ENCODE measurements around the gene C14orf119.

The C14orf119 gene

GRCh38 chr14:23141706-23142444 is 46.6 kb downstream of the C14orf119 start:
- peaks cover 21% of the 10 kb centered on the region for H3K36me3 ChIP-seq (ENCODE audit: control insufficient read depth, insufficient read depth, low read length)

GRCh38 chr14:23142826-23143225 is 47.5 kb downstream of the C14orf119 start:
- no peaks in the 10 kb centered on the region for H3K9me3 ChIP-seq (ENCODE audit: control insufficient read depth, insufficient read depth, low read length)
- peaks cover 15% of the 10 kb centered on the region for H3K36me3 ChIP-seq (ENCODE audit: control insufficient read depth, insufficient read depth, low read length)
- no peaks in the 10 kb centered on the region for H3K4me1 ChIP-seq (ENCODE audit: control insufficient read depth, insufficient read depth, low read length)
- H3K4me3 ChIP-seq (ENCODE audit: low read length), result no peak overlapping the region
- no peak for DNase-seq (ENCODE audit: low read depth, low spot score)
- no CpG with 5 or more reads among the region's 4 CpGs for WGBS (ENCODE audit: insufficient coverage, insufficient read length)
- no peak overlapping the region for H3K27ac ChIP-seq (ENCODE audit: low read length)
- no peaks in the 10 kb centered on the region; the same call in 1 of the 2 replicates for H3K27me3 ChIP-seq (ENCODE audit: control insufficient read depth, insufficient read depth, low read length)

More at GRCh38 chr14:23141706-23142444, 46.6 kb downstream of the C14orf119 start:
- no peak overlapping the region for H3K4me3 ChIP-seq (ENCODE audit: low read length)
- H3K9me3 ChIP-seq (ENCODE audit: control insufficient read depth, insufficient read depth, low read length), result no peaks in the 10 kb centered on the region
- WGBS (ENCODE audit: insufficient coverage, insufficient read length), result no CpG with 5 or more reads among the region's 7 CpGs
- H3K4me1 ChIP-seq (ENCODE audit: control insufficient read depth, insufficient read depth, low read length), result no peaks in the 10 kb centered on the region
- H3K27me3 ChIP-seq (ENCODE audit: control insufficient read depth, insufficient read depth, low read length), result no peaks in the 10 kb centered on the region; the same call in 1 of the 2 replicates
- DNase-seq (ENCODE audit: low read depth, low spot score), result no peak
- no peak overlapping the region for H3K27ac ChIP-seq (ENCODE audit: low read length)

- DNase-seq (ENCODE audit: low read depth, low spot score), result no peak
- Histone ChIP-seq H3K27me3 (ENCODE audit: control insufficient read depth, insufficient read depth, low read length) (no peaks in the 10 kb centered on the region; the same call in 1 of the 2 replicates), H3K36me3 (ENCODE audit: control insufficient read depth, insufficient read depth, low read length) (peaks cover 13% of the 10 kb centered on the region), H3K27ac (ENCODE audit: low read length) (no peak overlapping the region), H3K9me3 (ENCODE audit: control insufficient read depth, insufficient read depth, low read length) (no peaks in the 10 kb centered on the region), H3K4me1 (ENCODE audit: control insufficient read depth, insufficient read depth, low read length) (no peaks in the 10 kb centered on the region), H3K4me3 (ENCODE audit: low read length) (no peak overlapping the region)
- WGBS (ENCODE audit: insufficient coverage, insufficient read length), result no CpG with 5 or more reads among the region's 1 CpG
These were observed 48.6 kb downstream of the C14orf119 start for GRCh38 chr14:23143911-23144310.

GRCh38 chr14:23145794-23146350 is 50.6 kb downstream of the C14orf119 start:
- no peaks in the 10 kb centered on the region; the same call in 1 of the 2 replicates for H3K36me3 ChIP-seq (ENCODE audit: control insufficient read depth, insufficient read depth, low read length)
- no CpG with 5 or more reads among the region's 4 CpGs for WGBS (ENCODE audit: insufficient coverage, insufficient read length)
- no peak overlapping the region for H3K27ac ChIP-seq (ENCODE audit: low read length)
- no peaks in the 10 kb centered on the region for H3K27me3 ChIP-seq (ENCODE audit: control insufficient read depth, insufficient read depth, low read length)
- no peak overlapping the region for H3K4me3 ChIP-seq (ENCODE audit: low read length)
- H3K9me3 ChIP-seq (ENCODE audit: control insufficient read depth, insufficient read depth, low read length), result no peaks in the 10 kb centered on the region
- H3K4me1 ChIP-seq (ENCODE audit: control insufficient read depth, insufficient read depth, low read length), result no peaks in the 10 kb centered on the region
- DNase-seq (ENCODE audit: low read depth, low spot score), result no peak

- no CpG with 5 or more reads among the region's 2 CpGs for WGBS (ENCODE audit: insufficient coverage, insufficient read length)
- no peaks in the 10 kb centered on the region for H3K27me3 ChIP-seq (ENCODE audit: control insufficient read depth, insufficient read depth, low read length)
- no peaks in the 10 kb centered on the region; the same call in 1 of the 2 replicates for H3K36me3 ChIP-seq (ENCODE audit: control insufficient read depth, insufficient read depth, low read length)
- H3K4me1 ChIP-seq (ENCODE audit: control insufficient read depth, insufficient read depth, low read length), result no peaks in the 10 kb centered on the region
- H3K27ac ChIP-seq (ENCODE audit: low read length), result no peak overlapping the region
- no peak overlapping the region for H3K4me3 ChIP-seq (ENCODE audit: low read length)
- no peaks in the 10 kb centered on the region for H3K9me3 ChIP-seq (ENCODE audit: control insufficient read depth, insufficient read depth, low read length)
- DNase-seq (ENCODE audit: low read depth, low spot score), result no peak
These were observed 51.1 kb downstream of the C14orf119 start for GRCh38 chr14:23146351-23146910.

- Histone ChIP-seq H3K36me3 (ENCODE audit: control insufficient read depth, insufficient read depth, low read length) (no peaks in the 10 kb centered on the region; the same call in 1 of the 2 replicates), H3K27ac (ENCODE audit: low read length) (no peak overlapping the region), H3K27me3 (ENCODE audit: control insufficient read depth, insufficient read depth, low read length) (no peaks in the 10 kb centered on the region), H3K4me3 (ENCODE audit: low read length) (no peak overlapping the region), H3K9me3 (ENCODE audit: control insufficient read depth, insufficient read depth, low read length) (no peaks in the 10 kb centered on the region), H3K4me1 (ENCODE audit: control insufficient read depth, insufficient read depth, low read length) (no peaks in the 10 kb centered on the region)
- no peak for DNase-seq (ENCODE audit: low read depth, low spot score)
- WGBS (ENCODE audit: insufficient coverage, insufficient read length), result no CpG with 5 or more reads among the region's 4 CpGs
These were observed 51.7 kb downstream of the C14orf119 start for GRCh38 chr14:23146980-23147379.

GRCh38 chr14:23147676-23148075 is 52.4 kb downstream of the C14orf119 start:
- Histone ChIP-seq H3K4me1 (ENCODE audit: control insufficient read depth, insufficient read depth, low read length) (no peaks in the 10 kb centered on the region), H3K36me3 (ENCODE audit: control insufficient read depth, insufficient read depth, low read length) (no peaks in the 10 kb centered on the region; the same call in 1 of the 2 replicates), H3K27me3 (ENCODE audit: control insufficient read depth, insufficient read depth, low read length) (no peaks in the 10 kb centered on the region), H3K27ac (ENCODE audit: low read length) (no peak overlapping the region), H3K9me3 (ENCODE audit: control insufficient read depth, insufficient read depth, low read length) (no peaks in the 10 kb centered on the region), H3K4me3 (ENCODE audit: low read length) (no peak overlapping the region)
- DNase-seq (ENCODE audit: low read depth, low spot score), result no peak
- WGBS (ENCODE audit: insufficient coverage, insufficient read length), result no CpG with 5 or more reads among the region's 1 CpG

- WGBS (ENCODE audit: insufficient coverage, insufficient read length), result no CpG with 5 or more reads among the region's 5 CpGs
- H3K27me3 ChIP-seq (ENCODE audit: control insufficient read depth, insufficient read depth, low read length), result no peaks in the 10 kb centered on the region
- no peaks in the 10 kb centered on the region for H3K36me3 ChIP-seq (ENCODE audit: control insufficient read depth, insufficient read depth, low read length)
- H3K4me3 ChIP-seq (ENCODE audit: low read length), result no peak overlapping the region
- no peak for DNase-seq (ENCODE audit: low read depth, low spot score)
- no peaks in the 10 kb centered on the region for H3K4me1 ChIP-seq (ENCODE audit: control insufficient read depth, insufficient read depth, low read length)
- H3K27ac ChIP-seq (ENCODE audit: low read length), result no peak overlapping the region
- no peaks in the 10 kb centered on the region for H3K9me3 ChIP-seq (ENCODE audit: control insufficient read depth, insufficient read depth, low read length)
These were observed 53.4 kb downstream of the C14orf119 start for GRCh38 chr14:23148591-23149249.

- no peaks in the 10 kb centered on the region for H3K36me3 ChIP-seq (ENCODE audit: control insufficient read depth, insufficient read depth, low read length)
- DNase-seq (ENCODE audit: low read depth, low spot score), result no peak
- no peak overlapping the region for H3K27ac ChIP-seq (ENCODE audit: low read length)
- no peak overlapping the region for H3K4me3 ChIP-seq (ENCODE audit: low read length)
- H3K9me3 ChIP-seq (ENCODE audit: control insufficient read depth, insufficient read depth, low read length), result no peaks in the 10 kb centered on the region
- H3K4me1 ChIP-seq (ENCODE audit: control insufficient read depth, insufficient read depth, low read length), result peaks cover 2% of the 10 kb centered on the region; the same call in 1 of the 2 replicates
- H3K27me3 ChIP-seq (ENCODE audit: control insufficient read depth, insufficient read depth, low read length), result no peaks in the 10 kb centered on the region
These were observed 54.4 kb downstream of the C14orf119 start for GRCh38 chr14:23149745-23150144.

Measured in iPS DF 6.9 (cell line).